Ishikawa (cell line): ENCODE results near the gene OR1L8.

ENCODE experiments used
- CREB1 ChIP-seq: IDR thresholded peaks from 2 replicates; pipeline ENCODE4 v1.6.1; 2012; ENCODE audit warnings: low read depth
- EP300 ChIP-seq: IDR thresholded peaks from 2 replicates; pipeline ENCODE4 v1.6.1; 2012; ENCODE audit warnings: borderline replicate concordance
- FOXM1 ChIP-seq: IDR thresholded peaks from 2 replicates; pipeline ENCODE4 v1.6.1; 2012; ENCODE audit warnings: low read depth, borderline replicate concordance
- MAX ChIP-seq: IDR thresholded peaks from 2 replicates; pipeline ENCODE4 v1.6.1; 2012
- NFIC ChIP-seq: IDR thresholded peaks from 2 replicates; pipeline ENCODE4 v1.6.1; 2012
- RAD21 ChIP-seq: IDR thresholded peaks from 2 replicates; pipeline ENCODE4 v1.6.1; 2012; ENCODE audit warnings: low read depth
- TEAD4 ChIP-seq: IDR thresholded peaks from 2 replicates; pipeline ENCODE4 v1.6.1; 2012
- YY1 ChIP-seq: IDR thresholded peaks from 2 replicates; pipeline ENCODE4 v1.6.1; 2012; ENCODE audit warnings: low read depth
- ZBTB7A ChIP-seq: IDR thresholded peaks from 2 replicates; pipeline ENCODE4 v1.6.1; 2012; ENCODE audit warnings: low read depth

GRCh38 chr9:122518841-122519240, 64.3 kb downstream of the OR1L8 start, which contains the start of gene OR1J4:
- TF ChIP-seq MAX = no peak
- no peak for TF ChIP-seq RAD21
- no peak for TF ChIP-seq FOXM1
- TF ChIP-seq EP300 = no peak
- no peak for TF ChIP-seq TEAD4
- TF ChIP-seq YY1 = no peak
- no peak for TF ChIP-seq ZBTB7A
- TF ChIP-seq NFIC = no peak
- TF ChIP-seq CREB1 = no peak
